Upper lobe of right lung (tissue), 1 donor: ENCODE results near the gene CECR2. TPM values are rescaled to one million over a fixed set of nuclear protein-coding genes. Genes with fewer than 3 reads are reported as not detected.

ENCODE experiments used
- ATAC-seq: fragments of 200-7000 bp; cut with Tn5 transposase; one replicate; pipeline ENCODE4 v1.9.1; 2020; ENCODE audit warnings: mild to moderate bottlenecking, moderate library complexity
- DNase-seq: peaks from one replicate; pipeline ENCODE4 v3.0.0-alpha.2; 2020
- H3K27ac ChIP-seq: fragments of 200-600 bp; one replicate; pipeline ENCODE4 v1.8.0; 2022
- H3K27me3 ChIP-seq: fragments of 200-600 bp; one replicate; pipeline ENCODE4 v1.8.0; 2022; ENCODE audit warnings: mild to moderate bottlenecking
- H3K36me3 ChIP-seq: fragments of 200-600 bp; one replicate; pipeline ENCODE4 v1.8.0; 2022
- H3K4me1 ChIP-seq: fragments of 200-600 bp; one replicate; pipeline ENCODE4 v1.8.0; 2022
- H3K4me3 ChIP-seq: fragments of 200-600 bp; one replicate; pipeline ENCODE4 v1.8.0; 2022; ENCODE audit warnings: mild to moderate bottlenecking
- H3K9me3 ChIP-seq: fragments of 200-600 bp; one replicate; pipeline ENCODE4 v1.8.0; 2022
- CTCF ChIP-seq: fragments of 200-600 bp; IDR thresholded peaks from one replicate; pipeline ENCODE4 v1.8.0; 2022; ENCODE audit warnings: antibody characterized with exemption
- intact Hi-C: fragments of 100-400 bp; cut with DNase I; formaldehyde crosslinking; loops from one replicate; pipeline ENCODE4 v1.11.0; 2022
- total RNA-seq: library from RNA; stranded (reverse); fragmentation: NEBNext Ultra II Directional; extraction: Animal tissue kit (Norgen Biotek cat#: 25700); gene quantifications from one replicate; pipeline ENCODE4 v1.2.1, GENCODE V29; 2021
- donor health status: DM: no; HTN: yes; CAD: no; lungs with severe emphysema.

The CECR2 gene
- total RNA-seq, 1 donor from 2014 or later = 7.2 TPM

DNA sequence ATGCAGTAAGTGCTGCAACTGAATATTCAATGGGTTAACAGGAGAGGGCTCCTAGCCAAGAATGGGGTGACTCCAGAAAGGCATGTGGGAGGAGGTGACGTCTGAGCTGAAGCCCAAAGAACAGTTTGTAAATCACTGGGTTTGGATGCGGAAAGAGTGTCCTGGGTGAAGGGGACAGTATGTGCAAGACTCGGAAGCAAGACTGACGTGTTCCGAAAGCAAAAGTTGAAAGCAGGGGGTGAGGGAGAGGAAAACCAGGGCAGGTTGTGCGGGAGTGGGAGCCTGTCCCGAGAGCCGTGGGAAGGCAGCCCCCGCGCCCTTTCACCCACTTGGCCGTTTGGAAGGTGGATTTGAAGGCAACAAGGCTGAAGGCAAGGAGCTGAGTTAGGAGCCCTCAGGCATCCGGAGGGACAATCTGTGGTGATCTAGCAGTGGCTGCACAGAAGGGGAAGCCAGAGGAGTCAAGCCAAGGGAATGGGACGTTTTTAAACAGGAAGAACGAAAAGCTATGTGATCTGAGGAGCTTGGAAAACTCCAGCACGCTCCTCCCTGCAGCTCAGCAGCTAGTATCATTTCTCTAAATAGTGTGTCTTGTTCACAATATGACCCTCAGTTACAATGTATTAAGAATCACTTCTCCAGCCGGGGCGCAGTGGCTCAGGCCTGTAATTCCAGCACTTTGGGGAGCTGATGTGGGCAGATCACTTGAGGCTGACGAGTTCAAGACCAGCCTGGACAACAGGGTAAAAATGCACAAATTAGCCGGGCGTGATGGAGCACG is 201.8 kb downstream of the CECR2 start:
- no peak for TF ChIP-seq CTCF
- H3K9me3 ChIP-seq = no peaks in the 10 kb centered on the region
- intact Hi-C loops = no loop called here
- peak overlapping the region; percentile 31 for H3K4me3 ChIP-seq
- DNase-seq (peak; percentile 79), ATAC-seq (peak; percentile 85)
- no peaks in the 10 kb centered on the region for H3K36me3 ChIP-seq
- no peaks in the 10 kb centered on the region for H3K27me3 ChIP-seq
- H3K27ac ChIP-seq = peak overlapping the region; percentile 84
- H3K4me1 ChIP-seq = peaks cover 23% of the 10 kb centered on the region

DNA sequence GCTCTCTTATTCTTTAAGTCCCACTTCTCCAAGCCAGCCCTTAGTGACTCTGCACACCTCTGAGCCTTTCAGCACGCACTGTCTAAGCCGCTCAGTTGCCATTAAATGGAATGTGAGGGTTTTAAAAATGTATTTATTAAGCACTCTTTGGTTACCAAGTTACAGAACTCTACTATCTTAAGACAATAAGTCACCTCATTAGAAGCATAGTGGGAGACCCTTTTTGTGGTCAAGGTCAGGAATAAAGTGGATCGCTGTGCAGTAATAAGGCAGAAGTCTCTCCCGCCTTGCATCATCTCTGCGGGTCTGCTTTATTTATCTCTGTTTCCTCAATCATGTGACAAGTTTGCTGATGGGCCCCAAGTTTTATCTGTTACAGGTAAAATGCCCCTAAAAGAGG is 205.9 kb downstream of the CECR2 start:
- H3K27ac ChIP-seq = no peak overlapping the region
- no peak for DNase-seq
- no peaks in the 10 kb centered on the region for H3K27me3 ChIP-seq
- H3K36me3 ChIP-seq = no peaks in the 10 kb centered on the region
- TF ChIP-seq CTCF = no peak
- peaks cover 14% of the 10 kb centered on the region for H3K4me1 ChIP-seq
- no peak overlapping the region for H3K4me3 ChIP-seq
- intact Hi-C loops = no loop called here
- no peaks in the 10 kb centered on the region for H3K9me3 ChIP-seq
- ATAC-seq = no peak

GRCh38 chr22:17575681-17576080 is 206.4 kb downstream of the CECR2 start:
- H3K27ac ChIP-seq = no peak overlapping the region
- TF ChIP-seq CTCF = no peak
- no peaks in the 10 kb centered on the region for H3K9me3 ChIP-seq
- no peak overlapping the region for H3K4me3 ChIP-seq
- intact Hi-C loops = no loop called here
- H3K36me3 ChIP-seq = no peaks in the 10 kb centered on the region
- DNase-seq = no peak
- peaks cover 9% of the 10 kb centered on the region for H3K4me1 ChIP-seq
- ATAC-seq = no peak
- no peaks in the 10 kb centered on the region for H3K27me3 ChIP-seq

DNA sequence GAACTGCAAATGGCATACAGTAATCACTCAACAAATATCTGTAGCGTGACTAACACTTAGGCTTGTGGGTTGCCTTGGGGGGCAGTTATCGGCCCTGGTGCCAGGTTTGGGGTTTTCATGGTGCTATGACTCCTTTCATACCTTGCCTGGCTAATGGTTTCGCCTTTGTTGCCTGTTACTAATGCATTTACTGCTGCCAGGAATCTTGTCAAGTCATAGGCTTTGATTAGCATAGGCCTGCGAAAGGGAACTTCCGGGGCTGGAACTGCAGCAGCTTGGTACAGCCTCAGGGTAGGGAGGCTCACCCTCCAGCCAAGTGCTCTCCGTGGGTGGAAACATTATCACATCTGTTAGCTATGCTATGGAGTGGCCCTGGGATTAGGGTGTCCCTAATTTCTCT is 207.2 kb downstream of the CECR2 start:
- ATAC-seq (no peak), DNase-seq (no peak)
- H3K4me1 ChIP-seq = peaks cover 7% of the 10 kb centered on the region
- H3K9me3 ChIP-seq = no peaks in the 10 kb centered on the region
- no peak overlapping the region for H3K27ac ChIP-seq
- H3K36me3 ChIP-seq = no peaks in the 10 kb centered on the region
- H3K27me3 ChIP-seq = no peaks in the 10 kb centered on the region
- no peak for TF ChIP-seq CTCF
- no peak overlapping the region for H3K4me3 ChIP-seq
- intact Hi-C loops = no loop called here

DNA sequence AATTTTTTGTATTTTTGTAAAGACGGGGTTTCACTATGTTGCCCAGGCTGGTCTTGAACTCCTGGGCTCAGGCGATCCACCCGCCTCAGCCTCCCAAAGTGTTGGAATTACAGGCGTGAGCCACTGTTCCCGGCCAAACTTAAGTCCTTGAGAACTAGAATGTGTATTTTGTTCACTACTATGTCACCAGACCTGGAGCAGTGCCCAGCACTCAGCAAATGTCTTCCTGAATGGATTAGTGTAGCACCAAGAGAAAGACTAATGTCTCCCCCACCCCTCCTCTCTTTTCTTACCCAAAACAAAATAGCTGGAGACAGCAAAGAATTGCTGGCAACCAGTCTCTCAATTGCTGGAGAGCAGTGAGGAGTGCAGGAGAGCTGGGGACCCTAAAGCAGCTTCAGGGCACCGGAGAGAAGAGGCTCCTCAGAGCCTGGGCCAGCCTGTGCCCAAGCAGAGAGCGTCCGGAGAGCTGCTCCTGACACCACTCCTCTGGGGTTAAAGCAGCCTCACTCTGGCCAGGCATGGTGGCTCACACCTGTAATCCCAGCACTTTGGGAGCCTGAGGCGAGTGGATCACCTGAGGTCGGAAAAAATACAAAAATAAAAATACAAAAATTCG is 209.0 kb downstream of the CECR2 start:
- ATAC-seq = peak; percentile 70
- no peak for TF ChIP-seq CTCF

More for the DNA sequence above, 209.0 kb downstream of the CECR2 start:
- Histone ChIP-seq H3K27me3 (no peaks in the 10 kb centered on the region), H3K9me3 (no peaks in the 10 kb centered on the region), H3K27ac (peak overlapping the region; percentile 13), H3K4me3 (no peak overlapping the region), H3K4me1 (no peaks in the 10 kb centered on the region), H3K36me3 (no peaks in the 10 kb centered on the region)
- peak; percentile 78 for DNase-seq
- intact Hi-C loops = no loop called here
